NB4 (cell line): ENCODE results near the gene MYZAP.

Experiments used
- CTCF ChIP-seq: IDR thresholded peaks from one replicate; pipeline ENCODE4 v1.5.1; 2012; ENCODE audit warnings: low read depth, low read length
- MYC ChIP-seq: IDR thresholded peaks from 2 replicates; pipeline ENCODE4 v1.6.1; 2011; ENCODE audit warnings: low read depth, low read length
- POLR2A ChIP-seq: IDR thresholded peaks from 2 replicates; pipeline ENCODE4 v1.6.1; 2011; ENCODE audit warnings: mild to moderate bottlenecking; ENCODE audit not compliant: insufficient read length; ENCODE audit errors: extremely low read depth
- TF ChIP-seq, protein P1 (sequence below): IDR thresholded peaks from 2 replicates; pipeline ENCODE4 v1.6.1; 2011; ENCODE audit warnings: low read depth, low read length

GRCh38 chr15:57704441-57704840, 112.7 kb downstream of the MYZAP start:
- TF ChIP-seq CTCF (no peak), POLR2A (no peak), MYC (no peak)
- TF ChIP-seq, protein P1, sequence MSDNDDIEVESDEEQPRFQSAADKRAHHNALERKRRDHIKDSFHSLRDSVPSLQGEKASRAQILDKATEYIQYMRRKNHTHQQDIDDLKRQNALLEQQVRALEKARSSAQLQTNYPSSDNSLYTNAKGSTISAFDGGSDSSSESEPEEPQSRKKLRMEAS = no peak
